Stimulated activated CD4-positive, alpha-beta T cell treated with anti-CD3 and anti-CD28 coated beads, Interleukin-2, amount 100 ng/mL, for 24 hours (primary cell): ENCODE results near the gene MYO3B.
"Not testable (repeated sequence)": the region's sequence is repeated elsewhere in the genome, so short reads cannot be mapped to it uniquely, and the experiment has no call there.

Experiments used
- DNase-seq, 2 donors: peaks; one replicate each; pipeline ENCODE4 v3.0.0-alpha.2; 2020

The MYO3B gene

DNA sequence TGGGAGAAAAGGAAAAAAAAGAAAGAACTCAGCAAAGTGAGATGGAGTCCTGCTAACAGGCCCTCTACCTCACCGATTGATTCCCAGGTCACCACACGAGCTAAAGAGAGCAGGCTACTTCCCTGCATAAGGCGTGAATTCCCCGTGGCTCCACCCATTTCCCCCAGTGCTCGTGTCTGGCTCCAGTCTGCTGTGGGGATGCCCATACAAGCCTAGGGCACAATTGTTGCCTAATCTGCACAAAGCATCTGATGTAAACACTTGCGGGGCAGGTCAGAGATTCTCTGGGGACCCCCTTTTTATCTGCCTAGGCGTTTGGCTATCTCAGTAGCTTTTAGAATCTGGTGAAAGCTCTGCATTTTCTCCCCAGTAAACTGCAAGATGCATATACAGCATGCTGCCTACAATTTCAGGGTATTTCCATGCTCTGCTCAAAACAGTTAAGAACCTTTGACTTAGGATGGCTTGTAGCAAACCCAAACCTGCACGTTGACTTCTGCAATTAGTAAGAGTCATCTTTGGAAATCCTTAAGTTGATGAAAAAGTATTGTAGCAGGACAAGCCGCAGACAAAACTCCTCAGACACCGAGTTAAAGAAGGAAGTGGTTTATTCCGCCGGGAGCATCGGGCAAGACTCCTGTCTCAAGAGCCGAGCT, 34.8 kb downstream of the MYO3B start:
- DNase-seq, result no peak

DNA sequence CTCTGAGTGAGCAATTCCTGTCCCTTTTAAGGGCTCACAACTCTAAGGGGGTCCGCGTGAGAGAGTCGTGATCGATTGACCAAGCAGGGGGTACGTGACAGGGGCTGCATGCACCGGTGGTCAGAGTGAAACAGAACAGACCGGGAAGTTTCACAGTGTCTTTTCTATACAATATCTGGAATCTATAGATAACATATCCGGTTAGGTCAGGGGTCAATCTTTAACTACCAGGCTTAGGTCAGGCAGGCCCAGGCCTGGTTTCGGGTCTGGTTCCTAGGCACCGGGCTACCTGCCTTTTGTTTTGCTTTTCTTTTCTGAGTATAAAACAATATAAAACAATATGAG, 35.3 kb downstream of the MYO3B start:
- not testable (repeated sequence) for DNase-seq

DNA sequence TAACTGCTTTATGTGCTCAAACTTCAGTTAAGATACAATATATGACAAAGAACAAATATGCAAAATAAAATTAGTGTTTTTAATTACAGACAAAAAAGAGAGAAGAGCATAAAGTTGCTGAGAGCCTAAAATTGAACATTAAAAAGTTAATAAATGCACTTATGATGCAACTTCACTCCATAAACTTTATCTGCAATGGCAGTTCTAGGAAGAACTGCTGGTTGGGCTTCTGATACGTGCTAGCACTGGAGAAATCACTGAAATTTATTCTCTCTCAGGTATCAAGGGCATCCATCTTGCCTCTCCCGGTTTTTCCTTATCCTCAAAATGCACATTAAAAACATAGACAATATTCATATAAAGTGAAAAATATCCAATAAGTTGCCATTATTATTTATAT, 35.7 kb downstream of the MYO3B start:
- DNase-seq, result no peak

DNA sequence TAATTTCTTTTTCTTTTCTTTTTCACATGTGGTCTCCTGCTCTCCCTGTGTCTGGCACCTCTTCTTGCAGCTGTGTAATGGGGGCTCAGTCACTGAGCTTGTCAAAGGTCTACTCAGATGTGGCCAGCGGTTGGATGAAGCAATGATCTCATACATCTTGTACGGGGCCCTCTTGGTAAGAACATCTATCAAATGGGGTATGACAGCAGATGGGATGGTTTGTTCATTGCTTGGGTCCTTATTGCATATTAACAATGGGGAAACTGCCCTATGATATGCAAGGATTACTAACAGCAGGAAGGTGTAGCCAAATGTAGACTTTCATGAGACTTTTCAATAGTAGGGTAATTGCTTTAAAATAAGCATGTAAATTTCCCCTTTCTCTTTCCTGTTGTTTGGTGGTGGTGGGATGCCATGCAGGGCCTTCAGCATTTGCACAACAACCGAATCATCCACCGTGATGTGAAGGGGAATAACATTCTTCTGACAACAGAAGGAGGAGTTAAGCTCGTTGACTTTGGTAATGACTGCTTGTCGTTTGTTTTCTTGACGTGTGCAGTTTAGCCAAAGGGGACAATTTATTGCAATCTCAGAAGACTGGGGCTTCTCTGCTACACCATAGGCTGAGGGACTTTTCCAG, 36.5 kb downstream of the MYO3B start:
- no peak for DNase-seq

DNA sequence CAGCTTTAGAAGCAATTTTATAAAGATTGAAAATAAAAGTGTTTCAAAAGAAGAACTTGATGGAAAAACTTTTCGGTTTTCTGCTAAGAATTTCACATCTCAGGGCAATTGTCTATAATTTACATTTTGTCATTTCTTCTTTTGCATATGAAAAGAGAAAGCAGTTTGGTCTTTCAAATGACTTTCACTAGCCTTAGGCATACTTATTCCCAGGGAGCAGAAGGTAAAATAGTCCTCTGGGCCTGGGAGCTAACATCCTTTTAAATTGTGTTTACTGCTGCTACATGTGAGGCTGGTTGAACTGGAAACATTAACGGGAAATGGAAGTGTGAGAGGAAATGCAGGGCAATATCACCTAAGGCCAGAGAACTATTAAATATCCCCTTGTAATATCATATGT, 37.1 kb downstream of the MYO3B start:
- no peak for DNase-seq

DNA sequence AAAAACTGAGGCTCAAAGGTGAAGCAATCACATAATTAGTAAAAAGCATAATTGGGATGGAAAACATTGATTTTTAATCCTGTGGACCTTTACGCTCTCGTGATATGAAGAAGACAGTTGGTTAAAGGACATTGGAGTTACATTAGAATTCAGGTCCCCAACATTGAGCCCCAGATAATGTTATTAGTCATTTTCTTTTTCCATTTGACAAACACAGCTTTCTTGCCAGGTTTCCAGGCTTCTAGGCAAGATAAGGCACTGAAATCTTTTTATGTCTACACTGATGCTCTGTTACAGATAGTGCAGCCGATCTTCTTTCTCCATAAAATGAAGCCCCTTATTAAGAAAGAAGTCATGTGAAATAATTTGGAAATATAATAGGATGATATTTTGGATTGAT, 38.5 kb downstream of the MYO3B start:
- DNase-seq, result no peak

DNA sequence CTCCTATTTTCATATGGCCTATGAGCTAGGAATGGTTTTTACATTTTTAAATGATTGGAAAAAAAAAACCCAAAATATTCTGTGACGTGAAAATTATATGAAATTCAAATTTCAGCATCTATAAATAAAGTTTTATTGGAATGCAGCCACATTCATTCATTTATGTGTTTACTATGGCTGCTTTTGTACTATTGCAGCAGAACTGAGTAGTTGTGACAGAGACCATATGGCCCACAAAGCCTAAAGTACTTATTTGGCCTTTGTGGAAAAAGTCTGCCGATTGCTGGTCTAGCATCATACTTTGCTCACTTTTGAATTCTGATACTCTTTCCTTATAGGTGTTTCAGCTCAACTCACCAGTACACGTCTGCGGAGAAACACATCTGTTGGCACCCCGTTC, 39.0 kb downstream of the MYO3B start:
- DNase-seq, result no peak

DNA sequence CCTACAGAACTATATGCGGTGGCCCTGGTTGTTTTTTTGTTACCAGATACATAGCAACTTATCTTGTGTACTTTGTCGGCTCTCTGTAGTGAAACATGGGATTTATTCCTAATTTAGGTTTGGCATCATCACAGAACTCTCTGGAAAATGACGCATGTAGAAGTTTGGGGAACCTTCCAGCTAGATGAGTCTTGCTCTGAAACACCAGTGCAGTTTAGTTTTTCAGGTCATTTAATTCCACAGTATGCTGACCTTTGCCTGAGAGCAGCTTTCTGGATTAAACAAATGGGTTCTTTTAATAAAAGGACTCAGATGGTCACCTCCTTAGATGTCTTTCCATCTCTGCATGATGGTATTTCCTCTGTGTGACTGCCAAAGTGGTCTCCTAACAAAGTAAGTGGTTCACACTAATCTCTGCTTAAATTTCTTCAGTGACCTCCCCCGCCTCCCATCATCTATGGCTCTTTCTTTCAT, 39.9 kb downstream of the MYO3B start:
- DNase-seq, result no peak

DNA sequence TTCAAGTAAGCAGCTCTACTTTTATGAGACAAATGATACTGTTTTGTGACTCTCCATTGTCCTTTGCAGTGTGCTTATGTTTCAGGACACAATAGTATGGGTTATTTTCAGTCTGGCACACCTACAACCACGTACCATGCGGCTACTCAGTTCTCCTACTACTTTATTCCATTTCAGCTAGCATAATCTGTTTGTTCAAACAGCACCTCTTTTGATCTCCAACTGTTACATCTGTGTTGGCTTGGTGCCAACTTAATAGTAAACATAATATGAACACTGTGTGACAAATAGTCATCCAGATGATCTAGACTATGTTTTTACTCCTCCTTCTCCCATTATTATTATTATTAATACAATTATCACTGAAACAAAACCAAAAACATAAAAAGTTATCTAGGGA, 40.5 kb downstream of the MYO3B start:
- DNase-seq, result no peak

DNA sequence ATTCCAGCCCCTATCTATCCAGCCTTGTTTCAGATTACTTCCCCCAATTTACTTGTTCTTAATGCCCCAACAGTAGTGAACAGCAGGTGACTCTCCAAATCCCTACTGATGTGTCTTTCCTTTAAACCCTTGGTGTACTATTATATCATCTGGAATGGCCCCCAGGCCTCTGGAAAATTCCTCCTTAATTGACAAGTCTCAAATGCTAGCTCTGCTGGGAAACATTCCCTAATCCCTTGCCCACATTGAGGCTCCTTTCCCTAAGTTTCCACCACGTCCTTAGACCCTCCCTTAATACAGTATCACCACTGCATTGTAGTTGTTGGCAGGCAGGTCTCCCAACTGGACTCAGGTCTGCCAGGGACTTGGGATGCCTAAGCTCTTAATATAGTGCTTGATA, 41.0 kb downstream of the MYO3B start:
- DNase-seq, result no peak

DNA sequence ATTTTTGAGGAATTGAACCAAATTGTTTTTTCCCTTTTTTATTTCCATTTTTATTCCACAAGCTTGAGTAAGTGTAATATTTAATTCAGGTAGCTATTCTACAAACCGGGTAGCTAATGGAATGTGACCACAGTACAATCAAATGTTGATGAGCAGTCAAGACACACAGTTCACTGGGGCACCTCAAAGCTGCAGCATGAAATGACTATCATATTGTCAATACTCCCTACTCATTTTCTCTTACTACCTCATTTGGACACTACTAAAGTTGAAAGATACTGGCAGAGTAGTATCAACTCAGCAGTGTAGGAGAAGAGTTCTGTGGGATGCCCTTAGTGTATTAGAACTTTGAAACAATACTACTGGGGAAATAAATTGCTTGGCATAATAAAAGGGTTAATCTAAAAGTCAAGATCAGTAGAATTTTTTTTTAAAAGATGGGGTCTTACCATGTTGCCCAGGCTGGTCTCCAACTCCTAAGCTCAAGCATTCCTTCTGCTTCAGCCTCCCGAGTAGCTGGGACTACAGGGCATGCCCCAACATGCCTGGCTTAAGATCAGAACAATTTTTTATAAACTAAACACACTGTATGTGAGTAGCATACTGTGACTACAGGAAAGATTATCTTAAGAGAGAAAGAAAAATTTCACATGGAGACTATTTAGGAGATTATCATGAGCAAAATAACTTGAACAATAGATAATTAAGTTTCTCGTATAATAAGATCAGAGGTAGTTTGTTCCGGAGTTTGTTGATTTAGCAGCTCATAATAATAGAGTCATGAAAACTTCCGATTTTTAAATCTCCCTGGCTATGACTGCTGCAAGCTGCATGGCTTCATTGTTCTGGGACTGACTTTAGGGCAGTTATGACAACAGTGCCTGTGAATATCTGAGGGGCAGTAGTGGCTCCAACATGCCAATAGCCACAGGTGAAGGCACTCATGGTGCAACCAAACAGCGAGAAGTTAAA, 43.7 kb downstream of the MYO3B start:
- DNase-seq, result no peak

DNA sequence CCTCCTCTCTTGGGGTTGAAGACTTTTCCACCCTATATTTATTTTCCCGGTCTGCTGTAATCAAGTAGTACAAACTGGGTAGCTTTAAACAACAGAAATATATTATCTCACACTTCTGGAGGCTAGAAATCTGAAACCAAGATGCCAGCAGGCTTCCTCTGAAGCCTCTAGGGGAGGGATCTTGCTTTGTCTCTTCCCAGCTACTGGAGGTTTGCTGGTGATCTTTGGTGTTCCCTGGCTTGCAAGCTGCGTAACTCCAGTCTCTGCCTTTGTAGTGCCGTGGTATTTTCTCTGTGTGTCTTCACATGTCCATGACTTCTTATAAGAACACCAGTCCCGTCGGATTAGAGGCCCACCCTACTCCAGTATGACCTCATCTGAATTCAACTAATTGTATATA, 44.4 kb downstream of the MYO3B start:
- no peak for DNase-seq

DNA sequence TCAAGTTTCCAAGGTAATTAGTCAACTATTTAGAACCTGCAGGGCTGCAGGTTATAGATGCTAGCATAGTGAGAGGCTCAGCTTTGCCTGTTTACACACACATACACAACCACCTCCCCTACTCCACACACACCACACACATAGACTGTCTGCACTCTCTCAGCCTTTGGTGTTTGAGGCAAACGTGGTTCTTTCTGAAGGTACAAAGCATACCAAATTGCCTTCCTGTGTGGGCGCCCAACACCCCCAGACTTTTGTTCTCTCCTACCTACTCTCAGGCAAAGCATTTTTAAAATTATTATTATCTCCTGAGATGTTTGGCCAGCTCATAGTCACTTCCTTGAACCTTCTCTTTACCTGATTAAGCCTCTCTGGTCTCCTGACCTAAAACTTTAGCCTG, 44.9 kb downstream of the MYO3B start:
- DNase-seq, result no peak

DNA sequence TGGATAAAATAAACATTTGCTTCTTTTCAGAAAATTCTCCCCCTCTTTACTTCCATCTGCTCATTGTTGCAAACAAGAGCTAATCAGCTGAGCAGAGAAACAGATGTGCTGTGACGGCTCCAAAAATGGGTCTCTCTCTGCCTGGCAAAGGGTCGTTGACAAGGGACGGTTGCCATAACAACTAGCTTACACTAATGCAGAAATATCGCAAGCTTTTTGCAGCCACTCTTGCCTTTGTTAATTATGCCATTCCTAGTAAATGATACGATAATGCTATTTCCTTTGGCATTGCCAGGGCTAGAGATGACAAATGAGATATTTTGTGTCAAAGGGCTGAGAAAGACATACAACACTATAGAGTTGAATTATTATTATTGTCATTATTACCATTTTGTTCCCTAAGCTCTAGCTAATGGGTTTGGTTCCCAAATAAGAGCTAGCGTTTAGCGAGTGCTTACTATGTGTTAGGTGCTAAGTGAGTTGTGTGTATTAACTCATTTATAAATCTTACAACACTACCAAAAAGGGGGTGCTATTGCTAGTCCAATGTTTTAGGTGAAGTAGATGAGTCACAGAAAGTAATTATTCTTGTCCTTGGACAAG, 46.8 kb downstream of the MYO3B start:
- no peak for DNase-seq

DNA sequence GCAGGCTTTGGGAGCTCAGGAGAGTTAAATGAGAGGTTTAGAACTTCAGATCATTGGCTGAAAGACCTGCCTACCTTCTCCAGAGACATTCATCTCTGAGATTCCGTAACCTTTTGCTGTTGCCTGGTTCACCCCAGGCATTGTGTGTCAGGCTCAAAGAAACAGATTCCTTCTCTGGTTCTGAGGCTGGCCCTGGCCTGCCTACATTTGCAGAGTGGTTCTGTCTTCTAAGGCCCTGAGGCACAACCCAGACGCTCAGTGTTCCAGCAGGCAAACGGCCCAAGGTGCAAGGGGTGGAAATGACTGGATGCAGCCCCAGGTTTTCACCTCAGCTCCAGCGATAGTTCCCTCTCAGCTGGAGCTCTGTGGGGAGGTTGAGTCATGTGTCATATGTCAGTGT, 48.3 kb downstream of the MYO3B start:
- DNase-seq, result no peak

DNA sequence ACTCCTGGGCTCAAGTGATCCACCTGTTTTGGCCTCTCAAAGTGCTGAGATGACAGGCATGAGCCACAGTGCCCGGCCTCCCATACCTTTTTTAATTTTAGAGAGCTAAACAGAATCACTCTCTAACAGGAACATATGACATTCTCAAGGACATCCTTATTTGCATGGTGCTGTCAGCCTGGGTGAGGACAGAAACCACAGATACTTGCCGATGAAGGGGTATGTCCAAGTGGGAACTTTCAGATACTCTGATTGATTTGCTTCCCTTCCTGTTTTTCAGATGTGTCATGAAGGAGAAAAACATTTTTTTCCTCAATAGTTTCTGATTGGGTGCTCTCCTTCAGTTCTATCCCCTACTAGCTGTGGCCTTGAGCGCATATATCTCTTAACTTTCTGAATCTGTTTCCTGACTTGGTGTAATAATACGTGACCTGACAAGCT, 49.6 kb downstream of the MYO3B start:
- DNase-seq, result no peak

DNA sequence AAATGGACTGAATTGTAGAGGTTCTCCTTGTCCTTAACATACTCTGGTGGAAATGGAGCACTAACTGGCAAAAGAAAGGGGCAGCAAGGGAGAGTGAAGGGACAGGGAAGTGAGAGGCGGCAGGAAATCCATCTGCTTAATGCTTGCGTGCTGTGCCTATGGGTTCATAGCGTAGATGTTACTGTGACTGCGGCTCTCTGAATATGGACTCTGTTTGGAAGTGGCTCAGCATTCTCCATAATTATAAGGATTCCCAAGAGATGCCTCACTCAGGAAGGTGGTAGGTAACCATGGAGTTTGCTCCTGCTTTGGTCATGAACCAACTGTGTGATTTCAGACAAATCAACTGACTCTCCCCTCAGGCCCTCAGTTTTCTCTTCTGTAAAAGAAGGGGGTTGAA, 50.0 kb downstream of the MYO3B start:
- DNase-seq, result no peak

DNA sequence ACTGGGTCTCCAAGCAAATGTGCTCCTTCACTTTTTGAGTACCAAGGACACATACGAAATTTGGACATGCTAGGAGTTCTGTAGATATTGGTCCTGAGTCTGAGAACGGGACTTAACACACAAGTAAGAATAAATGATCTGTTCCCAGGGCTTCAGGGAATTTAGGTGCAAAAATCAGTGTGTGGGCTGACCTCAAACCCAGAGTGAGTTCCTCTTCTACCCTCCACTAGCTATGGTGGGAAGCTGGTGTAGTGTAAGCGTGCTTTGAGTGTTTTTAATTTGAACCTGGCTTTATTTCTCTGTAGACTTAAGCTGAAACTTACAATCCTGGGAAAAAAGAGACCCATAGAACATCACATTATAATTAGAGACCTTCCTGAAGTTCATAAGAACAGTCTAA, 50.5 kb downstream of the MYO3B start:
- DNase-seq, result no peak

DNA sequence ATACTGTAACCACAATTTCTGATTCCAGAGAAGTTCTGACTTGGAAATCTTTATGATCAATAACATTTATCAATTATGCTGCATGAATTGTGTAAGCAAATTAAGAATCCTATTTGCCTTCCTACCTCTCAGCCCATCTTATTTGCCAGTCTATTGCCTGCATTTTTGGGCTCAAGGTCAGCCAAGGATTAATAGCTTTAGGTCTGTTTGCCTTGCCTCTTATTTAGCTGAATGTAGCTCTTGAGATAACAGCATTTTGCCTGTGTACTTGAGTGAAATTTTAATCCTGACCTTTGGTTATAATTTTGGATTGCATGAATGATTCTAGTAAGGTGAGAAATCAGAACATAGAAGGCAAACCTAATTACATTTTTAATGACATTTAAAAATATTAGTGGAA, 51.2 kb downstream of the MYO3B start:
- DNase-seq, result no peak

DNA sequence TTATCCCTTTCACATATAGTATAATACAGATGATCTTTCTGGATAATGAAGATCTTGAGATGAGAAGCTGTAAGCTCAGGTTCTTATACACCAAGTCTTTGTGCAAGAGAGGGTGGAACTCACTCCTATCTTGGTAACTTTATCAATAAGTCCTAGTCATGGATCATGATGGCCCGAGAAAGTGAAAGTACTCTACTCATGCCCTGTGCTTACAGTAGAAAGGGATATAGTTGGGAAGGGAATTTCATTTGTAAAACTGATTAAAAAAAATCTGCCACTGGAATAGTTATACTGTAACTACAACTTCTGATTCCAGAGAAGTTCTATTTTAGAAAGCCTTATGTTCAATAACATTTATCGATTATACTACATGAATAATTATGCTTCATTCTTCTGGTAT, 51.8 kb downstream of the MYO3B start:
- DNase-seq, result no peak

DNA sequence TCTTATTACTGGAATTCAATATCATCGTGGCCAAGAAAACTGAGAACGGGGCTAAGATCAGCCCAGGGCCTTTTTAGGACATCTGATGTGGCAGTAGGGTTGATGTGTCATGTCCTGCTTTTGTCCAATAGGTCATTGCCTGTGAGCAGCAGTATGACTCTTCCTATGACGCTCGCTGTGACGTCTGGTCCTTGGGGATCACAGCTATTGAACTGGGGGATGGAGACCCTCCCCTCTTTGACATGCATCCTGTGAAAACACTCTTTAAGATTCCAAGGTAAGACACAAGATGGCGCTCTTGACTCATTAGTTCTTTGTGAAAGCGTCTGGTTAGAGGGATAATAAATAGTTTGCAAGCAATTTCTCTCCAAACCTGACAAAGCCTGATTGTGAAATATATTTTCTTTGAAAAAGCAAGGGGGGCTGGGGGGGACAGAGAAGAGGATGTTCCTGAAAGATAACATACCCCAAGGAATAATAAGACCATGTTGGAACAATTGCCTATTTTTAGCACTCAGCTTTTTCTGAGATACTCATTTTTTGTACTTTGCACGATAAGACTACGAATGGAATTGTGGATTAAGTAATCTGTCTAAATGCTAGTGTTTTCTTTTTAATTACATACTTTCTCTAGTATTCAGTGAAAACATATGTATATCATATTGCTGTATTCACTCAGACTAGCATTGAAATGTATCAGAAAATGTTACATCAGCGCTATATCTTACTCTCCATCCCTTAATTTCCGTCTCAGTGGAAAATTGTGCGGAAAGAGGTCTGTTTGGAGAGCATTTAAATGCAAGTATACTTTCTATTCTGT, 58.1 kb downstream of the MYO3B start:
- no peak for DNase-seq

DNA sequence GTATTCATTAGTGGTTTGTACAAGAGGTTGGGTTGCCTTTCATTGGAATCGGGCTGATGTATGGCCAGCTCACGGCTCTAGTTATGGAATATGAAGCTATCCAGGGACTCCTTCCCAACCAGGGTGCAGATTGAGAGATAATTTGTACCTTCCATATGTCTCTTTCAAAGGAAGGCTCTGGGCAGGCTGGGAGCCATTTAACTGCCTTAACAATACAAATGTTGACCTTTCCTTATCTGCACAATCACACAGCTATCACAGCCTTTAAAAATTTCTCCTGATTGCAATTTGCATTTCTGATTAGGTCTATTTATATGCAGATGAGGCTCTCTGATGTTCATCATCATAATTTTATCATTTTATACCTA, 58.7 kb downstream of the MYO3B start:
- no peak for DNase-seq
